Left lobe of liver (tissue), 2 donors: ENCODE measurements around the gene NUP35. TPM values are rescaled to one million over a fixed set of nuclear protein-coding genes. Genes with fewer than 3 reads are reported as not detected.

Source experiments
- ATAC-seq: fragments of 200-7000 bp; cut with Tn5 transposase; one replicate; pipeline ENCODE4 v1.9.1; 2020; ENCODE audit warnings: mild to moderate bottlenecking, moderate library complexity
- DNase-seq: peaks from one replicate; pipeline ENCODE4 v3.0.0-alpha.2; 2020; ENCODE audit warnings: low spot score
- total RNA-seq: library from RNA; stranded (reverse); gene quantifications from one replicate; pipeline ENCODE4 v1.2.1, GENCODE V29; 2021
- donor health status: DM: no; HTN: no; CAD: no; lungs with moderate emphysema.
- donor health status: DM: no; HTN: yes; CAD: no.

Gene NUP35
- total RNA-seq, 1 donor from 2014 or later = 9.5 TPM

- DNase-seq (no peak), ATAC-seq (no peak)
These were observed 80.2 kb downstream of the NUP35 start for GRCh38 chr2:183204397-183204796.

GRCh38 chr2:183207110-183207509 lies 82.9 kb downstream of the NUP35 start:
- ATAC-seq (no peak), DNase-seq (no peak)

- no peak for ATAC-seq
- no peak for DNase-seq
These were observed 85.3 kb downstream of the NUP35 start for GRCh38 chr2:183209395-183210028.

Other genes starting within 250 kb of the NUP35 start
- gene NCKAP1, start 86.0 kb upstream of the NUP35 start, total RNA-seq = 32.2 TPM
- gene DUSP19, start 45.7 kb upstream of the NUP35 start, total RNA-seq = 1.2 TPM